Thoracic aorta (tissue), 2 donors: Measurements from ENCODE around the gene ENOX1. TPM values are rescaled to one million over a fixed set of nuclear protein-coding genes. Genes with fewer than 3 reads are reported as not detected.

Experiments used
- ATAC-seq: fragments of 150-250 bp; one replicate; pipeline ENCODE4 v1.8.0; 2017; ENCODE audit warnings: low read depth; ENCODE audit not compliant: insufficient number of reproducible peaks, low FRiP score
- DNase-seq: peaks from one replicate; pipeline ENCODE4 v3.0.0-alpha.2; 2020; ENCODE audit warnings: low spot score
- H3K27ac ChIP-seq, 2 donors: fragments of 200-600 bp; sonication (generic); 1 replicate in 1 of 2; 2 replicates in 1 of 2; pipeline ENCODE4 v1.5.1; 2016; ENCODE audit warnings: mild to moderate bottlenecking in 2 of 2, moderate library complexity in 2 of 2
- H3K27me3 ChIP-seq: fragments of 200-600 bp; sonication (generic); replicated peaks from 2 replicates; pipeline ENCODE4 v1.6.0; 2016; ENCODE audit warnings: mild to moderate bottlenecking; ENCODE audit not compliant: insufficient read depth
- H3K36me3 ChIP-seq: fragments of 200-600 bp; sonication (generic); one replicate; pipeline ENCODE4 v1.5.1; 2016
- H3K4me1 ChIP-seq, 2 donors: fragments of 200-600 bp; sonication (generic); 1 replicate in 1 of 2; 2 replicates in 1 of 2; pipeline versions ENCODE4 v1.5.1 to v1.6.0; 2016; ENCODE audit warnings: low read depth in 2 of 2, mild to moderate bottlenecking in 1 of 2; ENCODE audit not compliant: control insufficient read depth in 1 of 2
- H3K4me3 ChIP-seq: fragments of 200-600 bp; sonication (generic); 2 replicates; pipeline ENCODE4 v1.5.1; 2016; ENCODE audit warnings: mild to moderate bottlenecking
- H3K9me3 ChIP-seq: fragments of 200-600 bp; sonication (generic); 2 replicates; pipeline ENCODE4 v1.5.1; 2016
- CTCF ChIP-seq: fragments of 200-600 bp; sonication (generic); IDR thresholded peaks from one replicate; pipeline ENCODE4 v1.5.1; 2019; ENCODE audit warnings: antibody characterized with exemption
- total RNA-seq, 2 donors: library from RNA; depleted of rRNA; stranded (reverse); fragments of >200 nt; gene quantifications; one replicate each; pipeline versions ENCODE4 v1.1.0 to v1.2.3, GENCODE V29; 2016

Gene ENOX1
- total RNA-seq, 2 donors from 2014 or later: 0.41 to 2.3 TPM

GRCh38 chr13:43285933-43286597 lies 500.7 kb downstream of the ENOX1 start:
- TF ChIP-seq CTCF: no peak
- Histone ChIP-seq H3K4me1 (peaks cover 0 to 6% of the 10 kb centered on the region in 2 donors), H3K27me3 (no peaks in the 10 kb centered on the region), H3K9me3 (no peaks in the 10 kb centered on the region), H3K36me3 (no peaks in the 10 kb centered on the region), H3K27ac (no peak overlapping the region), H3K4me3 (no peak overlapping the region)
- no peak for DNase-seq
- no peak for ATAC-seq

GRCh38 chr13:43284162-43284561 lies 502.6 kb downstream of the ENOX1 start:
- DNase-seq (no peak), ATAC-seq (no peak)
- Histone ChIP-seq H3K27ac (no peak overlapping the region), H3K27me3 (no peaks in the 10 kb centered on the region), H3K9me3 (no peaks in the 10 kb centered on the region), H3K4me3 (no peak overlapping the region), H3K36me3 (no peaks in the 10 kb centered on the region), H3K4me1 (peaks cover 0 to 6% of the 10 kb centered on the region in 2 donors)
- no peak for TF ChIP-seq CTCF

GRCh38 chr13:43279696-43280095 lies 507.1 kb downstream of the ENOX1 start:
- ATAC-seq (no peak), DNase-seq (no peak)
- Histone ChIP-seq H3K4me3 (no peak overlapping the region), H3K36me3 (no peaks in the 10 kb centered on the region), H3K27me3 (no peaks in the 10 kb centered on the region), H3K27ac (no peak overlapping the region), H3K4me1 (no peaks in the 10 kb centered on the region), H3K9me3 (no peaks in the 10 kb centered on the region)
- no peak for TF ChIP-seq CTCF

- no peak for DNase-seq
- no peaks in the 10 kb centered on the region for H3K4me1 ChIP-seq
- H3K36me3 ChIP-seq: no peaks in the 10 kb centered on the region
- no peak for ATAC-seq
- H3K27me3 ChIP-seq: no peaks in the 10 kb centered on the region
- H3K27ac ChIP-seq: no peak overlapping the region
- no peaks in the 10 kb centered on the region for H3K9me3 ChIP-seq
- H3K4me3 ChIP-seq: no peak overlapping the region
- TF ChIP-seq CTCF: no peak
Measured at GRCh38 chr13:43278127-43278526, 508.6 kb downstream of the ENOX1 start.

- no peaks in the 10 kb centered on the region for H3K36me3 ChIP-seq
- DNase-seq (no peak), ATAC-seq (no peak)
- no peak for TF ChIP-seq CTCF
- no peaks in the 10 kb centered on the region for H3K4me1 ChIP-seq
- no peak overlapping the region for H3K4me3 ChIP-seq
- no peaks in the 10 kb centered on the region for H3K9me3 ChIP-seq
- no peaks in the 10 kb centered on the region for H3K27me3 ChIP-seq
- no peak overlapping the region for H3K27ac ChIP-seq
Measured at GRCh38 chr13:43277142-43277541, 509.6 kb downstream of the ENOX1 start.
